ENCODE data around the gene ZSWIM4.

GRCh38 chr19:13796301-13797057 is 1.2 kb downstream of the ZSWIM4 start:
- TF ChIP-seq, protein P1, sequence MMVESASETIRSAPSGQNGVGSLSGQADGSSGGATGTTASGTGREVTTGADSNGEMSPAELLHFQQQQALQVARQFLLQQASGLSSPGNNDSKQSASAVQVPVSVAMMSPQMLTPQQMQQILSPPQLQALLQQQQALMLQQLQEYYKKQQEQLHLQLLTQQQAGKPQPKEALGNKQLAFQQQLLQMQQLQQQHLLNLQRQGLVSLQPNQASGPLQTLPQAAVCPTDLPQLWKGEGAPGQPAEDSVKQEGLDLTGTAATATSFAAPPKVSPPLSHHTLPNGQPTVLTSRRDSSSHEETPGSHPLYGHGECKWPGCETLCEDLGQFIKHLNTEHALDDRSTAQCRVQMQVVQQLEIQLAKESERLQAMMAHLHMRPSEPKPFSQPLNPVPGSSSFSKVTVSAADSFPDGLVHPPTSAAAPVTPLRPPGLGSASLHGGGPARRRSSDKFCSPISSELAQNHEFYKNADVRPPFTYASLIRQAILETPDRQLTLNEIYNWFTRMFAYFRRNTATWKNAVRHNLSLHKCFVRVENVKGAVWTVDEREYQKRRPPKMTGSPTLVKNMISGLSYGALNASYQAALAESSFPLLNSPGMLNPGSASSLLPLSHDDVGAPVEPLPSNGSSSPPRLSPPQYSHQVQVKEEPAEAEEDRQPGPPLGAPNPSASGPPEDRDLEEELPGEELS (CRISPR knock-in tag; IDR thresholded peaks at IDR 0.05), result no peak
- no peak for TF ChIP-seq TBL1XR1 (IDR thresholded peaks at IDR 0.05; ENCODE audit: borderline replicate concordance, low read length, partially characterized antibody)
- TF ChIP-seq RXRA (CRISPR knock-in tag; IDR thresholded peaks at IDR 0.05), result no peak
- no peak for TF ChIP-seq POLR2A (IDR thresholded peaks at IDR 0.05; ENCODE audit: insufficient read depth in 1 of 2, low read depth in 2 of 2, low read length in 2 of 2)
